Measurements from ENCODE around the gene EXOC4. TPM values are rescaled to one million over a fixed set of nuclear protein-coding genes. Genes with fewer than 3 reads are reported as not detected.

EXOC4 gene
- total RNA-seq, 3 donors from 2014 or later, result 63.9 to 90.2 (median 89.5) TPM

GRCh38 chr7:133591704-133592340 is 338.9 kb downstream of the EXOC4 start:
- no peak for ATAC-seq
- H3K36me3 ChIP-seq (ENCODE audit: low read depth), result no peaks in the 10 kb centered on the region
- DNase-seq, result no peak
- no peaks in the 10 kb centered on the region for H3K9me3 ChIP-seq
- H3K4me1 ChIP-seq (ENCODE audit: low read depth), result no peaks in the 10 kb centered on the region
- no peak overlapping the region for H3K4me3 ChIP-seq
- TF ChIP-seq, protein P1, sequence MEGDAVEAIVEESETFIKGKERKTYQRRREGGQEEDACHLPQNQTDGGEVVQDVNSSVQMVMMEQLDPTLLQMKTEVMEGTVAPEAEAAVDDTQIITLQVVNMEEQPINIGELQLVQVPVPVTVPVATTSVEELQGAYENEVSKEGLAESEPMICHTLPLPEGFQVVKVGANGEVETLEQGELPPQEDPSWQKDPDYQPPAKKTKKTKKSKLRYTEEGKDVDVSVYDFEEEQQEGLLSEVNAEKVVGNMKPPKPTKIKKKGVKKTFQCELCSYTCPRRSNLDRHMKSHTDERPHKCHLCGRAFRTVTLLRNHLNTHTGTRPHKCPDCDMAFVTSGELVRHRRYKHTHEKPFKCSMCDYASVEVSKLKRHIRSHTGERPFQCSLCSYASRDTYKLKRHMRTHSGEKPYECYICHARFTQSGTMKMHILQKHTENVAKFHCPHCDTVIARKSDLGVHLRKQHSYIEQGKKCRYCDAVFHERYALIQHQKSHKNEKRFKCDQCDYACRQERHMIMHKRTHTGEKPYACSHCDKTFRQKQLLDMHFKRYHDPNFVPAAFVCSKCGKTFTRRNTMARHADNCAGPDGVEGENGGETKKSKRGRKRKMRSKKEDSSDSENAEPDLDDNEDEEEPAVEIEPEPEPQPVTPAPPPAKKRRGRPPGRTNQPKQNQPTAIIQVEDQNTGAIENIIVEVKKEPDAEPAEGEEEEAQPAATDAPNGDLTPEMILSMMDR (IDR thresholded peaks at IDR 0.05), result no peak
- intact Hi-C loops (cut with DNase I, micrococcal nuclease), result no loop called here

DNA sequence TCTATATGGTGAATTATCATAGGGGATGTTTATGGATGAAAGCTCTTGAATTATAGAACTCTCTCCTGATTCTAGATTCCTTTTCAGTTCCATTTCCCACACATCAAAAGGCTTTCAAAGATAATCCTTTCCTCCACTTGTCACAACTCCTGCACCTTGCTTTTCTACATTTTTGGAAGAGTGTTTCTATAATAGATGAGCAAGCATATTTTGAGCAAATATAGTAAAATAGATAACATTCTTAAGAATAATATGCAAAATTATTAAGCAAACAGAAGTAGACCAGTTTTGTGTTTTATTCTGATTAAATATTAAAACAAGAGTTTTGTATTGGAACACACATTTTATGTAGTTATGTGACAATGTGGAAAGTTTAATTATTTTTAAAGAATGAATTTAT is 340.7 kb downstream of the EXOC4 start:
- intact Hi-C loops (cut with DNase I, micrococcal nuclease), result no loop called here
- no peaks in the 10 kb centered on the region for H3K4me1 ChIP-seq (ENCODE audit: low read depth)
- no peaks in the 10 kb centered on the region for H3K36me3 ChIP-seq (ENCODE audit: low read depth)
- DNase-seq, result no peak
- H3K9me3 ChIP-seq, result no peaks in the 10 kb centered on the region
- ATAC-seq, result no peak
- H3K4me3 ChIP-seq, result no peak overlapping the region
- TF ChIP-seq, protein P1 (IDR thresholded peaks at IDR 0.05), result no peak

DNA sequence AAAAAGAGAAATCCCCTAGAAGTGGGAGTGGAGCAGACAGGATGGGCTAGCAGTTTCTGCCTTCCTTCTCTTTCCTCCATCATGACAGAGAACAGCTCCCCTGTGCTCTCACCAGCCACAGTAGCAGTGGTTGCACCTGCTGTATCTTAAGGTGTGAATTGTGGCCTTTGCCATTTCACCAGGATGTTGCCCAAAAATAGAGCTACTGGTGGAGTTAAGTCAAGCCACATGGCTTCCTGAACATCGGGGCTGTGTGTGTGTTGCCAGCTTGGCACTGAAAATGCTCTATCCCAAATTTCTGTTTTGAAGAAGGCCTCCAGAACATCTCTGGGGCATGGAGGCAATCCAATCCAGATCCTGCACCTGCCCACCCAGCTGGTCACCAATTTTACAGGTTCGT is 348.7 kb downstream of the EXOC4 start:
- DNase-seq, result no peak
- Histone ChIP-seq H3K9me3 (no peaks in the 10 kb centered on the region), H3K4me1 (ENCODE audit: low read depth) (no peaks in the 10 kb centered on the region), H3K36me3 (ENCODE audit: low read depth) (no peaks in the 10 kb centered on the region), H3K4me3 (no peak overlapping the region)
- ATAC-seq, result no peak
- TF ChIP-seq, protein P1 (IDR thresholded peaks at IDR 0.05), result no peak
- intact Hi-C loops (cut with DNase I, micrococcal nuclease), result no loop called here

GRCh38 chr7:133602291-133602690 is 349.4 kb downstream of the EXOC4 start:
- TF ChIP-seq, protein P1 (IDR thresholded peaks at IDR 0.05), result no peak
- no peaks in the 10 kb centered on the region for H3K36me3 ChIP-seq (ENCODE audit: low read depth)
- no peak overlapping the region for H3K4me3 ChIP-seq
- no peaks in the 10 kb centered on the region for H3K4me1 ChIP-seq (ENCODE audit: low read depth)
- no peak for DNase-seq
- no peak for ATAC-seq
- intact Hi-C loops (cut with DNase I, micrococcal nuclease), result no loop called here
- H3K9me3 ChIP-seq, result no peaks in the 10 kb centered on the region

GRCh38 chr7:133606991-133607390 is 354.1 kb downstream of the EXOC4 start:
- Histone ChIP-seq H3K36me3 (ENCODE audit: low read depth) (no peaks in the 10 kb centered on the region), H3K4me1 (ENCODE audit: low read depth) (no peaks in the 10 kb centered on the region), H3K9me3 (no peaks in the 10 kb centered on the region), H3K4me3 (no peak overlapping the region)
- intact Hi-C loops (cut with DNase I, micrococcal nuclease), result no loop called here
- DNase-seq (no peak), ATAC-seq (no peak)
- TF ChIP-seq, protein P1 (IDR thresholded peaks at IDR 0.05), result no peak

- TF ChIP-seq, protein P1 (IDR thresholded peaks at IDR 0.05), result no peak
- H3K9me3 ChIP-seq, result no peaks in the 10 kb centered on the region
- no peaks in the 10 kb centered on the region for H3K36me3 ChIP-seq (ENCODE audit: low read depth)
- DNase-seq, result no peak
- H3K4me1 ChIP-seq (ENCODE audit: low read depth), result no peaks in the 10 kb centered on the region
- H3K4me3 ChIP-seq, result no peak overlapping the region
- intact Hi-C loops (cut with DNase I, micrococcal nuclease), result no loop called here
- no peak for ATAC-seq
Observed at GRCh38 chr7:133609806-133610205, 356.9 kb downstream of the EXOC4 start.

Data from mucosa of descending colon (tissue), 3 donors.